Measurements from ENCODE around the gene SREBF2.
"Not testable (repeated sequence)": the region's sequence is repeated elsewhere in the genome, so short reads cannot be mapped to it uniquely, and the experiment has no call there.

SREBF2 gene

DNA sequence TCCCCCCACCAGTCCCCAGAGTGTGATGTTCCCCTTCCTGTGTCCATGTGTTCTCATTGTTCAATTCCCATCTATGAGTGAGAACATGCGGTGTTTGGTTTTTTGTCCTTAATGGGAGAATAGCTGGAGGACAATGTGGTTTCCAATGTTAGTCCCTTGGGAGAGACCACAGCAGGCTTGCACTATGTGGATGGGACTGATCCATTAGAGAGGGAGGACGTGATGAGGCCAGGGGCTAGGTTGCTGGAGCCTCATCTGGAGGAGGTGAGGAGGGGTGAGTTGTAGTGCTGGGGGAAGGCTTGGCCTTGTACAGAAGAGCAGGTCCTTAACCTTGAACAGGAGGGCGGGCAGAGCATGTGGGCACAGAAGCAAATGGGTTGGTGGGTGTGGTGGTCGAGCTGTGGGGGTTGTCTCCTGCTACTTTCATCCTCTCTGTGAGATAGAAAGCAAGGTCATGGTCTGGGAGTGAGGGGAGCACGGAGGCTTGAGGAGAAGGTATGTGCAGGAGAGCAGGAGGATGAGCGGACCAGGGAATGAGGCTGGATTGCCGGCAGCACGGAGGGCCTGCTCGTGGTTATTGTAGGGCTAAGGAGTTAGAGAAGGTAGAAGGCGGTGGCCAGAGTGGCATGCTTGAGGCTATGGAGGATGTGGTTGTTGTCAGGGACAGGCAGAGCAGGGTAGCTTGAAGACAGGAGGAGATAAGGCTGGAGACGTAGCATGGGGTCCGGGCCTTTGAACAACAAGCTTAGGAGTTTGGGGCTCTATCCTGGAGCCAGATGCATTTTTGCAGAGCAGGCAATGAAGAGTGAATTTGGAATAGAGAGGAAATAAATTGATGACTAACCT, 11.2 kb upstream of the SREBF2 start:
- DNase-seq (ENCODE audit: low read depth, low spot score), result no peak

DNA sequence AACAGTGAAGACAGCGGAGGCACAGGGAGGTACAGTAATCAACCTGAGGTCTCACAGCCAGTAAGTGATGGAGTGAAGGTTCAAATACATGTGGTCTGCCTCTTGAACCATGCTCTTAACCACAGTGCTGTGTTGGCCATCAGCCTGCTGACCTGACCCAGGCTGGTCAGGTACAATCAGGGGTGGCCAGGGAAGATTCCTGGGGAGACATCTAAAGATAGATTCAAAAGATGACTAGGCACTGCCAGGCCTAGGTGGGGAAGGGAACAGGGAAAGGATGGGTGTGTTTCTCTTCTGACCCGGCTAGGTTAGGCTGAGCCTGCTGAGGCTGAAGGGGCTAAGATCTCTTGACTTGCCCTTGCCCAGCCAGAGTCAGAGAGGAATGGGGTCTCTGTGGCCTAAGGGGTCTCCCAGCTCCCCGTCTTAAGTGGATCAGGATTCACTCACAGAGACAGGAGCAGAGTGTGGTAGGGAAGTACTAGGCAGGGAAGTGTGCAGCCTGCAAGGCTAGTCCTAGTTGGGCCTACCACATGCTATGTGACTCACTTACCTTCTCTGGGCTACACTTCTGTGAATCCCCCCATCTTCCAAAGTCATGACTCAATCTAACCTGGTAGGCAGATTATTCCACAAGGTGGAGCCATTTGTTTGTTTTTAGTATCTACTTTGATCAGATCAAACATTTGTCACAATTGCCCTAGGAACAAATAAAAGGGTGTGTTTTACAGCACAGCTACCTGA, 10.4 kb upstream of the SREBF2 start:
- no peak for DNase-seq (ENCODE audit: low read depth, low spot score)

DNA sequence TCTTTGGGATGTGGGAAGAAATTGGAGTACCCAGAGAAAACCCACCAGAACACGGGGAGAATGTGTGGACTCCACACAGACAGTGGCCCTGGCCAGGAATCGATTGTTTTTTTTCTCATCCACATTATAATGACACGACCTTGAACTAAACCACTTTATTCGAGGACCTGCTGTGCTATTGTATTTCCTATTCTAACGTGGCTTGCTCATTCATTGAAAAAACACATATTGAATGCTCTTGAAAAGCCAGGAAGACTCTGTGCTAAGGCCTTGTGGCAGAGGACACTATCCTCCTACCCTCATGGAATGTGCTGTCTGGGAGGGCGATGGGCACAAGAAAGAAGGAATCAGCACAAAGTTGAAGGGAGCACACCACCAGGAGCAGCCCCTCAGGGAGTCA, 9.1 kb upstream of the SREBF2 start:
- DNase-seq (ENCODE audit: low read depth, low spot score), result no peak

DNA sequence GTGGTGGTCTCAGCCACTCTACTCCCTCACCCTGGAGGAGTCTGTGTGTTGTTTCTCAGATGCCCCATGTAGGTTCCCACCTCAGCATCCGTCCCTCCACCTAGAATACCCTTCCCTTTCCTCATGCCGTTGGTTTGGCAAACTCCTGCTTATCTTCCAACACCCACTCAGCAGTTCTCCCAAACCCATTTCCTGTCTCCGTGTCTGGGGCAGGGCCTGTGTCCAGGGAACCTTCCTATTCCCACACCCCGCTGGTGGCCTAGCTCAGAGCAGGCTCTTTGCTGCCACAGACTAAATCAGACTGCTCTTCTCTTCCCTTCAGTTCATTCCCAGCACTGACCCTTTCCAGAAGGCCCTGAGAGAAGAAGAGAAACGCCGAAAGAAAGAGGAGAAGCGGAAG, 7.5 kb upstream of the SREBF2 start:
- DNase-seq (ENCODE audit: low read depth, low spot score), result no peak

DNA sequence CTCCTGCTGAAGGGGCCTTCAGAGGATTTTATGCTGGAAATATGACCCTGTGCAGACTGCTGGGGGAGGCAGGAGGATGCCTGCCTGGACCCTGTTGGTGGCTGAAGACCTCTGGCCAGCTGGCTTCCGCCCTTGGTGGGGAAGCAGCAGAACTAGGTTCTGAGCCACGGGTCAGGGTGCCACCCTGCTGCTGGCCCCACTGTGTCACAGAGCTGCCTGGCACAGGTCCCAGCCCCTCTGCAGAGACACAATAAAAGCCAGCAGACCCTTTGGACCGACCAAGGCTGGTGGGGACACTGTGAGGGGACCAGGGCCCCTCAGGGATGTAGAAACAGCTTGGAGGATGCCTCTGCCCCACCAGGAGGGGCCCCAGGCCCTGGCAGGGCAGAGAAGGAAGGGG, 6.9 kb upstream of the SREBF2 start:
- no peak for DNase-seq (ENCODE audit: low read depth, low spot score)

DNA sequence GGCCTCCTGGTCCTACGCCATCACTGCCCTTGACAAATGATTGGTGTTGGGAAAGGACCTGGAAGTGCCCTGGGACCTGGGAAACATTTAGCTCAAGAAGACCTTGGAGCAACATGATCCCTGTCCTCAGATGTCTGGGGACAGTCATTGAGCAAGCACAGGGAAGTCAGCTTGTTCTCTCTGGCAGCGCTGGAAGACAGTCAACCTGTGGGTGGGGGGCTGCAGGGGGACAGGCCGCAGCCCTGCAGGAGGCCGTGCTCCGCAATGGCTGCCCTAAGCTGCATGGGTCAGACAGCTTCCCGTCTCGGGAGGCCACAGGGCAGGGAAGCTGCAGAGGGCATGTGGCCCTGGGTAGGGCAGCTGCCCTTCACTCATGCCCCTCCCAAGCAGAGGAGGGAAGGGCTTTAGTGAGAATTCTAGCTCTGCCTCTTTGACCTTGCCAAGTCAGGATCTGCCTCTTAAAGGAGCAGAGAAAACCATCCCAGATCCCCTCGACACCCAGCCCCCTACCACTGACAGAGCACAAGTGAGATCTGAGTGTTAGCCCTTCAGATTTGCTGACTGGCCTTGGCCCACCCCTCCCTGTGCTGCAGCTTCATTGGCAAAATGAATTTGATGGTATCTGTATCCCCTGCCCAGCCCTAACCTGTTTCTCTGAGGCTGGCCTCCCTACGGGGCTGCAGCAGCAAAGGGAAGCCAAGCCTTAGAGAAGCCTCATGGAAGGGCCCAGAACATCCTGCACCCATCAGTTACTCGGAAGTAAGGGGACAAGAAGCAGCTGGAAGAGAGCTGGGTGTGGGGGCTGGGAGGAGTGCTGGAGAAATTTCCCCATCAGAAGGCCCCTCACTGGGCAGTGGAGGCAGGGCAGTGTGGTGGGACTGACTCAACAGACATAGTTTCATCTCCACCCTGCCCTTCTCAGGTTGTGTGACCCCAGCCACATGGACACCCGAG, 6.2 kb upstream of the SREBF2 start:
- DNase-seq (ENCODE audit: low read depth, low spot score), result no peak

DNA sequence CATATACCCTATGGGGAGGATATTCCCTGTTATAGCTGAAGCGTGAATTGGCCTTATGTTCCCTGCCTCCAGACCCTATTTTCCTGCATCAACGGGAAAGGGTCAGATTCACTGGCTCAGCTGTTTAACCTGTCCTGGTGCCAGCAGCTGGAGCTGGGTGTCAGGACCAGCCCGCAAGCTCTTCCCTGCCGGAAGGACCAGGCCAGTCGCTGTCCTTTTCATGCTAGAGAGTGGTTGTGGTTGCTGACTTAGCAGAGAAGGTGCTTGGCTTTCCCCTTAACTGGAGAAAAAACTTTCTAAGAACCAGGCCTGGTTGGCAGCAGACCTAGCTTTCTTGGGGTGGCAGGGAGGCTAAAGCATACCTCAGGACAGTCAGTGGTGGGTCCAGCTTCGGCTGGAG, 5.2 kb upstream of the SREBF2 start:
- DNase-seq (ENCODE audit: low read depth, low spot score), result no peak

DNA sequence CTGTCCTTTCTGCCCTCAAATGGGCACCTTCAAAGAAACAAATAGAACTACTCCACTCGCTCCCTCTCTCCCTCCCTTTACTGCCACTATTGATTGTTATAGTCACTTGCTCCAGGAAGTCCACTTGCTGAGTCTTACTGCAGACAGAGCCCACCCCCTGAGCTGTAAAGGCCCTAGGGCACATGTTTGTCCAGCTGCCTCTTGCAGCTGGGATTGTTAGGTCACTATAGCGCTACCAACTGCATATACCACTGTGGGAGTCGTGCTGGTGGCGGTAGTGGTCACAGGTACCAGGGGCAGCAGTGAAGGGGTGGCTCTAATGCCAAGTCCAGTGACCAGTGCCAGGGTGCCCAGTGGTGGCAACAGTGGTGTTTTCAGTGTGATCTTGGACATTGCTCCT, 4.4 kb upstream of the SREBF2 start:
- DNase-seq (ENCODE audit: low read depth, low spot score), result no peak

DNA sequence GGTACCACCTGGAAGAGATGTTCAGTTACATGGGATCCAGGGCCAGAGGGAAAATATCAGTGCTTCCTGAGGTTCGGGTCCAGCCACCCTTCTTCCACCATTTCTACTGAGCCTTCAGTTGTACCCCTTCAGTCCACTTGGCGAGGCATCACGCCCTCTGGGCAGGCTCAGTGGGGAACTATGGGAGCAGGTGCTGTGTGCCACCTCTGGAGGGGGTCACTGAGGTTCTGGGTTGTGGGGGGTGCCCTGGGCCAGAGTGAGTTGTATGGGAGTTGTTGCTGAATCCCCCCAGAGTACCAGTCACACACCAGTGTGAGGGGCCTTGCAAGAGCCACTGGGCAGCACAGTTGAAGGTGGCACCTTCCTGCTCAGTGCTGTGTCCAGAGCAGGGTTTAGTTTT, 2.7 kb upstream of the SREBF2 start:
- no peak for DNase-seq (ENCODE audit: low read depth, low spot score)

DNA sequence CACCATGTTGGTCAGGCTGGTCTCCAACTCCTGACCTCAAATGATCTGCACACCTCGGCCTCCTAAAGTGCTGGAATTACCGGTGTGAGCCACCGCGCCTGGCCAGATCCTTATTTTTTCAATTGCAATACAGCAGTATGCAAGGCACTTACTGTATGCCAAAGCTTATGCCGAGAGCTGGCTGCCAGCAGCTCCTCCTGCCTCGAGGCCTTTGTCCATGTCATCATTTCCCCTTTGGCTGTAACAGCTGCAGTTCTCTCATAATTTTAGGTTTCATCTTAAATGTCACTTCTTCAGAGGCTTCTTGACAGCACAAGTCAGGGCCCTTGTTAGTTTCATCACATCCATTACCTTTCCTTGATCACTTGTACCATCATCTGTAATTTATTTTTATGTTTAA, 1.5 kb upstream of the SREBF2 start:
- no peak for DNase-seq (ENCODE audit: low read depth, low spot score)

DNA sequence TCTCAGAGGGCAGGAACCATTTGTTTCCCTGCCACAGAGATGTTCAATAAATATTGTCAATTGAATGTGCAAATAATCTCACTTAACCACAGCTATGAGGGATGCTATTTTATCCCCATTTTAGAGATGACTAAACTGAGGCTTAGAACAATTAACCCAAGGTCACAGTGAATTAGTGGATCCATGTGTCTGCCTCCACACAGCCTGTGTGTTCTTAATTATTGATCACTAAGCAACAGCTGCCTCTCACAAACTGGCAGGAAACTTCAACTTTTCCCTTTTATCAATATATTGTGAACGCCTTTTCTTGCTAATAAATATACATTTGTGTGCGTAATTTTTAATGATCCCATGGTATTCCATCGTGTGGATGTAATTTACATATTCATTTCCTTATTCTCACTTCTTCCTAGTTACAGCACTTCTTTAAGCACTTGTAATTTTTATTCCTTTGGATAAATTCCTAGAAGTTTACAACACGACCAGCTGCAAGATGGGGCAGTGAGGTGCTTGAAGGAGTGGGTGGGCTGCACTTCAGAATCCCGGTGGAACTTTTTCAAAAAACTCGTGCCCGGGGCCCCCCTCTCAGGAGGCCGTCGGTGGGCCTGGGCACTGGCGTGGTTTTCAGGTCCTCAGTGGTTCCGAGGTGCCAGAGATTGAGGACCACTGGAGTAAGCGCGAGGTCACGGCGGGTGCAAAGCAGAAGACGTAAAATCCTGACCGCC, 915 bp upstream of the SREBF2 start:
- no peak for DNase-seq (ENCODE audit: low read depth, low spot score)

DNA sequence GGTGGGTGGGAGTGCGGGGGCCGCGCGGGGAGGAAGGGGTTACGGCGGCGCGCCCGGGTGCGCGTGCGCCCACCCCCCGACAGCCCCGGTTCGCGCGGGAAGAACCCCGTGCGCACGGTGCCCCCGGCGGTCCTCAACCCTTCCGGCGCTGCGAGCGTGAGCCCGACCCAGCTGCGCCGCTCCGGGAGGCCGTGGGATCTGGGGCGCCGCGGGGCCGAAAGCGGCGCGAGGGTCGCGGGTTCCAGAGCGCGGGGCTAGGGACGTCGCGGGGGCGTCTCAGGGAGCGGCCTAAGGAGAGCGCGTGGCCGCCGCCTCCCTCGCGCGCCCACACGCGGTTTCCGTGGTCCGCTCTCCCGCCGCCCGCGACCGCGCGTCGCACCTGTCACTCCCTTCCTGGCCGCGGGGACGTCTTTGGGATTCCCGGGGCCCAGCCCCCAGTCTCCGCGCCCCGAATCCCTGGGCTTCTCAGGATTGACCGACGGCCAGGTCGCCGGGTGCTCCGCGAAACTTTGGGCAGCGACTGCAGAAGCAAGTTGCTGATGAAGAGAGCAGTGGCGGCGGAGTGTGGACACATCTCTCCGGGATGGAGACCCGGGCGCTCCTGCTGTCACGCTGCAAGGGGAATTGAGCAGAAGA, 582 bp downstream of the SREBF2 start:
- no peak for DNase-seq (ENCODE audit: low read depth, low spot score)

DNA sequence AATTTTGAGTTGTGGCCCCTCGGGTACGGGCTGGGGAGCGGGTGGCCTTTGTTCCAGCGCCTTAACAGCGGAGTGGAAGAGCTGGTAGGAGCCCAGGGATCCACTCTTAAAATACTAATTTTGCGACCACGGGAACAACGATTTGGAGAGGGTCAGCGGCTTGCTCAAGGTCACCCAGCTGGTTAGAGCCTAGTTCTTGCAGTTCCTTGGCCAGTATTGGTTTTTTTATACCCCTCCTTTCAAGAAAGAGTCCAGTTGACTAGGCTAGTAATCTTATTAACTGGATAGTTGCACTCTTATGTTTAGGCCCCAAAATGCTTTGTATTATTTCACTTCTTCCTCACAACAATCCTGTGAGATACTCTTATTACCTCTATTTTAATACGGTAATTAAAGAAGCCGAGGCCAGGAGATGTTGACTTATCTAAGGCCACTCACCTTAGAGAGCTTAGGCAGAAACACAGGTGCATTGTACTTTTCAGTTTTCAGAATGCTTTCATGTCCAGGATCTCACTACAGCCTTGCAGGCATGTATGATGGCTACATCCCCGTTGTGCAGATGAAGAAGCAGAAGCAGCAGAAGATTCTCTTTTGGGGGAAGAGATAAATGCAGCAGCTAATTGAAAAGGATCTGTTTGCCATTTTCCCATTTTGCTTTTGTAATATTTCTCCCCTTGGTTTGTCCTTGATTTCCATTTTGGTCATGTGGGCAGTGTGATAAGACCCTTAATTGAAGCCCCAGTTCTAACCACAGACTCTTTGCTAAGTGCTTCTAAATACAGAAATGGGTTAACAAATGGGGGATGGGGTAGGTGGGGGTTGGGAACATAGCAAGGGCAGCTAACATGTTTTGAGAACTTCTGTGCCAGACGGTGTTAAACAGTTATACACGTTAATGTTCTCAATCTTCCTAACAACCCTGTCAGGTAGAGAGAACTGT, 1.4 kb downstream of the SREBF2 start:
- no peak for DNase-seq (ENCODE audit: low read depth, low spot score)

DNA sequence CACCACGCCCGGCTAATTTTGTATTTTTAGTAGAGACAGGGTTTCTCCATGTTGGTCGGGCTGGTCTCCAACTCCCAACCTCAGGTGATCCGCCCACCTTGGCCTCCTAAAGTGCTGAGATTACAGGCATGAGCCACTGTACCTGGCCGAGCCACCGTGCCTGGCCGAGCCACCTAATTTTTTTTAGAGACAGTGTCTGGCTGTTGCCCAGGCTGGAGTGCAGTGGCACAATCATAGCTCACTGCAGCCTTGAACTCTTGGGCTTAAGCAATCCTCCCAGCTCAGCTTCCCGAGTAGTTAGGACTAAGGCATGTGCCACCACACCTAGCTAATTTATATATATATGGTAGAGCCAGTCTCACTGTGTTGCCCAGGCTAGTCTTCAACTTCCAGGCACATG, 2.6 kb downstream of the SREBF2 start:
- DNase-seq (ENCODE audit: low read depth, low spot score), result not testable (repeated sequence)

DNA sequence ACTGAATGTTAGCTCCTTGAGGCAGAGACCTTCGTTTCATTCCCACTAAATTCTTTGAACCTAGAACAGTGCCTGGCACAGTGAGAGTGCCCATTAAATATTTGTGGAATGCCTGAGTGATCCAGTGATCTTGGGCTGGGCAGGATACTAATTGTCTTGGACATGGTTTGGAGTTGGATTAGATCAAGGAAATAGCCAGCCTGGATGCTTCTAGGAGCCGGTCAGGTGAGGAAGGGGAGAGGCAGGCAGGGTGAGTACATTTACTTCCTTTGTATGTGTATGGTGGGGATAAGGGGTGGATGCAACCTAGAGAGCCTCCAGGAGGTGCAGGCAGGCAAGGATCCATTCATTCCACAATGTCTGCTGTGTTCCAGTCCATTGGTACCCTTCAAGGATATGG, 3.6 kb downstream of the SREBF2 start:
- DNase-seq (ENCODE audit: low read depth, low spot score), result no peak

DNA sequence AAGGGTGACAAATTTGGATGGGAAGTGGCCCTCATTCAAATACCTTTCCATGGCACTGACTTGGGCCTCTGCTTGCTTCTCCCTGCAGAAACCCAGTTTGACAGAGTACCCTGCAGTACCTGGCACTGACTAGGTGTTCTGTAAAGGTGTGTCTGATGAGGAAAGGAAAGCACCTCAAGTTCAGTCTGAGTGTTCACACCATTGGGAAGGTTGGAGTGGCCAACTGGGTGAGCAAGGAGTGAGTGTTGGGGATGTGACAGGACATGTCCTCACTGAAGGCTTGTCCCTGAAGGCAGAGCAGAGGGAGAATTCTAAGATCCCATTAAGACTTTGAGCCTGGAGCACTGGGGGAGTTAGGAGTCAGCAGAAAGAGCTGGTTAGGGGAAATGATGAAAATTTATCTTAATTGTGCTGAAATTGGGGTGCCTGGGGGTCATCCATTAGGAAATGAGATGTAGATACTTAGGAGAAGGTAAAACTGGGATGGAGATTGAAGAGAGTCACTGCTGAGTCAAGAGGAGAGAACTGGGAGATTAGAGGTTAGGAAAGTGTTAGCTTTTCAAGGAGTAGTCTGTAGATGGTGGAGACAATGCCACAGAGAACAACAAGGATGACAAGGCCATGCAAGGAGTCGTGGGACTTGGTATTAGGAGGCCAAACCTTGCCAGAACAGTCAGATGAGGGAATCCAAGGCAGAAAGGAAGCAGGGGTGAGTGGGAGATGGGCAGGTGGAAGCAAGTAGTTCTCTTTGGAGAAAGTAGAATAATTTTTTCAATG, 6.1 kb downstream of the SREBF2 start:
- DNase-seq (ENCODE audit: low read depth, low spot score), result no peak

DNA sequence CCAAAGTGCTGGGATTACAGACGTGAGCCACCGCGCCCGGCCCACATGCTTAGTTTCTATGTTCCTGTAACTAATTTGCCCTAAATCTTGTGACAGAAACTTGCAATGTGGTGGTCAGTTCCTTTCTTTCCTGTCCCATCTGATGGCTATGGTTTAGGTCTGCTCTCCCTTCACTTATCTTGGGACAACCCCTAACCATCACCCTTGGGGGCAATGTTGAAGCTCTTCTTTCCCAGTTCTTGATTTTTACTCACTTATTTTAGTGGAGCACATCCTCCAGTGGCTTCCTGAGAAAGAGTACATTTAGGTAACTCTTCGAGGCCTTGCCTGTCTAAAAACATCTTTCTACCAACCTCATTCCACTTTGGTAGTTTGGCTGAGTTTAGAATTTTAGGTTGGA, 7.3 kb downstream of the SREBF2 start:
- DNase-seq (ENCODE audit: low read depth, low spot score), result no peak

DNA sequence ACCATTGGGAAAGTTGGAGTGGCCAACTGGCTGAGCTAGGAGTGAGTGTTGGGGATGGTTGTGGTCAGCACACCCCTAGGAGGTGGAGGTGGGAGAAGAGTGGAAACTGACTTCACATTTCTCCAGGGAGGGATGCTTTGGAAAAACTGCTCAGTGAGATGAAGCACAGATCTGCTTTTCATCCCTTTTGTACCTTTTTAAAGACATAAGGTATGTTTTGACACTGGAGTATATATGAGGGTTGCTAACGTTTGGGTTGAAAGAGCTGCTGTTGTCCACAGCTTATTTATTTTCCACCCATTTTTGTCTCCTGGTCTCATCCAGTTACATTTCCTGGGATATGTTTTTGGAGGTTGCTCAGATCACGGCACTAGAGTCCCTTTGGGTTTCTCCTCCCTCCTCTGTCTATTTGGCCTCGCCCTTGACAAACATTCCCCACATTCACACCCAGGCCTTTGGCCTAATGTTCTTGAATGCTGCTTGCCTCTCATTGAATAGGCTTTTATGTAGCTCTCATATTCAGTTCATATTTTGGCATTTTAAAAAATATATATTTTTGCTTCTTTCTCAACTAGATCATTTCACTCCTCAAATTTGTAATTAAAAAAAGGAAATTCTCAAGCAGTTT, 8.3 kb downstream of the SREBF2 start:
- DNase-seq (ENCODE audit: low read depth, low spot score), result no peak
